ENCODE data around the gene SHH. TPM values are rescaled to one million over a fixed set of nuclear protein-coding genes. Genes with fewer than 3 reads are reported as not detected.

Gene SHH
- total and polyA plus RNA-seq, 2 of the 13 experiments (the other 11 are each of a cell fraction or from before 2014, with no cell fraction given): 1.9 to 3.4 TPM

DNA sequence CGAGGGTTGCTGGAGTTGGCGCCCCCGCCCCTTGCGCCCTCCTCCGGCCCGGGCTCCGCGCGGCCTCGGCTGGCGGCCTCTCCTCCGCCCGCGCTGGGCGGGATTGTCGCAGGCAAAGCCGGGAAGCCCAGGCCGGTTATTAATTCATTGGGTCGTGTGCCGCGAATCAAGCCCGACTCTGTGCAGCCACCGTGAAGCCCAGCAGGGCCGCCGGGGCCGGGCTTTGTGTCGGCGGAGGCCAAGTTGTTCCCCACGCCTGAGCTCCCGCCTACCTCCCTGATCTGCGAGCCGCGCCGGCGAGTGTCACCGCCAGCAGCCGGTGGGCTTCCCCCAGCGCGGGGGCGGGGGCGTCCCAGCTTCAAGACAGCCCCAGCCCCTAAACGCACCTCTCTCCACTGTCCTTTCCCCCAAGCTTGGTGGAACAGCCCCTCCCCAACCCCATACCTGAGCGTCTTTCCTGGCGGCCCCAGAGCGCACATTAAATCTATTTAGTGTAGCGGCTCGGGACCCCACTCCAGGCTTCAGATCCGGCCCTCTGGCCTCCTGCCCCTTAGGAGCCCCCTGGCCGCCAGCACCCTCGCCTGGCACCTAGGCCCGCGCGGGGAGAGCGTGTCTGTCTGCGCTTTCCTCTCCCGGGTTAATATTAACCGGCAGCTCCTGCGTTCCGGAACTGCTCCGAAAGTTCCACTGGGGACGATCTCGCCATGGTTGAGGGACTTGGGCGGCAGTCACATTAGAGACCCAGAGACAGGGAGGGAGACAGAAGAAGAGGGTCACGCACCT lies 3.5 kb downstream of the SHH start (continued):
- TF ChIP-seq HHEX (CRISPR knock-in tag; IDR thresholded peaks at IDR 0.05): no peak
- 0 out of 2 replicates have a peak, but pooled peaks have one; percentile 46 for TF ChIP-seq ZNF292 (CRISPR knock-in tag; IDR thresholded peaks at IDR 0.05; ENCODE audit: borderline replicate concordance, low read depth)
- TF ChIP-seq HDAC6 (IDR thresholded peaks at IDR 0.05; ENCODE audit: low read depth, low read length): no peak
- TF ChIP-seq, protein P1, sequence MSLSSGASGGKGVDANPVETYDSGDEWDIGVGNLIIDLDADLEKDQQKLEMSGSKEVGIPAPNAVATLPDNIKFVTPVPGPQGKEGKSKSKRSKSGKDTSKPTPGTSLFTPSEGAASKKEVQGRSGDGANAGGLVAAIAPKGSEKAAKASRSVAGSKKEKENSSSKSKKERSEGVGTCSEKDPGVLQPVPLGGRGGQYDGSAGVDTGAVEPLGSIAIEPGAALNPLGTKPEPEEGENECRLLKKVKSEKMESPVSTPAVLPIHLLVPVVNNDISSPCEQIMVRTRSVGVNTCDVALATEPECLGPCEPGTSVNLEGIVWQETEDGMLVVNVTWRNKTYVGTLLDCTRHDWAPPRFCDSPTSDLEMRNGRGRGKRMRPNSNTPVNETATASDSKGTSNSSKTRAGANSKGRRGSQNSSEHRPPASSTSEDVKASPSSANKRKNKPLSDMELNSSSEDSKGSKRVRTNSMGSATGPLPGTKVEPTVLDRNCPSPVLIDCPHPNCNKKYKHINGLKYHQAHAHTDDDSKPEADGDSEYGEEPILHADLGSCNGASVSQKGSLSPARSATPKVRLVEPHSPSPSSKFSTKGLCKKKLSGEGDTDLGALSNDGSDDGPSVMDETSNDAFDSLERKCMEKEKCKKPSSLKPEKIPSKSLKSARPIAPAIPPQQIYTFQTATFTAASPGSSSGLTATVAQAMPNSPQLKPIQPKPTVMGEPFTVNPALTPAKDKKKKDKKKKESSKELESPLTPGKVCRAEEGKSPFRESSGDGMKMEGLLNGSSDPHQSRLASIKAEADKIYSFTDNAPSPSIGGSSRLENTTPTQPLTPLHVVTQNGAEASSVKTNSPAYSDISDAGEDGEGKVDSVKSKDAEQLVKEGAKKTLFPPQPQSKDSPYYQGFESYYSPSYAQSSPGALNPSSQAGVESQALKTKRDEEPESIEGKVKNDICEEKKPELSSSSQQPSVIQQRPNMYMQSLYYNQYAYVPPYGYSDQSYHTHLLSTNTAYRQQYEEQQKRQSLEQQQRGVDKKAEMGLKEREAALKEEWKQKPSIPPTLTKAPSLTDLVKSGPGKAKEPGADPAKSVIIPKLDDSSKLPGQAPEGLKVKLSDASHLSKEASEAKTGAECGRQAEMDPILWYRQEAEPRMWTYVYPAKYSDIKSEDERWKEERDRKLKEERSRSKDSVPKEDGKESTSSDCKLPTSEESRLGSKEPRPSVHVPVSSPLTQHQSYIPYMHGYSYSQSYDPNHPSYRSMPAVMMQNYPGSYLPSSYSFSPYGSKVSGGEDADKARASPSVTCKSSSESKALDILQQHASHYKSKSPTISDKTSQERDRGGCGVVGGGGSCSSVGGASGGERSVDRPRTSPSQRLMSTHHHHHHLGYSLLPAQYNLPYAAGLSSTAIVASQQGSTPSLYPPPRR (CRISPR knock-in tag; IDR thresholded peaks at IDR 0.05; ENCODE audit: borderline replicate concordance): no peak; the same call in 1 of the 2 replicates
- TF ChIP-seq SOX13 (IDR thresholded peaks at IDR 0.05): no peak; the same call in 1 of the 2 replicates
- no peak; a peak in 1 of 4 replicates for TF ChIP-seq SOX13 (CRISPR knock-in tag; conservative IDR thresholded peaks at IDR 0.05 in 1 of 2, IDR thresholded peaks at IDR 0.05 in 1 of 2)
- peak; percentile 62; the same call in 1 of the 2 replicates for TF ChIP-seq ZNF264 (CRISPR knock-in tag; IDR thresholded peaks at IDR 0.05)
- TF ChIP-seq, protein P2, sequence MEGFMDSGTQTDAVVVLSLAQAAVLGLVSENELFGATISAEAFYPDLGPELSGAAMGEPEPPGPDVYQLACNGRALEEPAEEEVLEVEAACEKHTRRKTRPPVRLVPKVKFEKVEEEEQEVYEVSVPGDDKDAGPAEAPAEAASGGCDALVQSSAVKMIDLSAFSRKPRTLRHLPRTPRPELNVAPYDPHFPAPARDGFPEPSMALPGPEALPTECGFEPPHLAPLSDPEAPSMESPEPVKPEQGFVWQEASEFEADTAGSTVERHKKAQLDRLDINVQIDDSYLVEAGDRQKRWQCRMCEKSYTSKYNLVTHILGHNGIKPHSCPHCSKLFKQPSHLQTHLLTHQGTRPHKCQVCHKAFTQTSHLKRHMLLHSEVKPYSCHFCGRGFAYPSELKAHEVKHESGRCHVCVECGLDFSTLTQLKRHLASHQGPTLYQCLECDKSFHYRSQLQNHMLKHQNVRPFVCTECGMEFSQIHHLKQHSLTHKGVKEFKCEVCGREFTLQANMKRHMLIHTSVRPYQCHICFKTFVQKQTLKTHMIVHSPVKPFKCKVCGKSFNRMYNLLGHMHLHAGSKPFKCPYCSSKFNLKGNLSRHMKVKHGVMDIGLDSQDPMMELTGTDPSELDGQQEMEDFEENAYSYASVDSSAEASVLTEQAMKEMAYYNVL (CRISPR knock-in tag; IDR thresholded peaks at IDR 0.05; ENCODE audit: borderline replicate concordance): peak; percentile 52; the same call in 1 of the 2 replicates
- no peak for TF ChIP-seq NPAS2 (CRISPR knock-in tag; IDR thresholded peaks at IDR 0.05; ENCODE audit: borderline replicate concordance)
- TF ChIP-seq, protein P3, sequence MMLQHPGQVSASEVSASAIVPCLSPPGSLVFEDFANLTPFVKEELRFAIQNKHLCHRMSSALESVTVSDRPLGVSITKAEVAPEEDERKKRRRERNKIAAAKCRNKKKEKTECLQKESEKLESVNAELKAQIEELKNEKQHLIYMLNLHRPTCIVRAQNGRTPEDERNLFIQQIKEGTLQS (CRISPR knock-in tag; IDR thresholded peaks at IDR 0.05): no peak
- TF ChIP-seq FOXP1 (IDR thresholded peaks at IDR 0.05): no peak
- no peak for TF ChIP-seq FOXP1 (CRISPR knock-in tag; IDR thresholded peaks at IDR 0.05)
- no peak for TF ChIP-seq ZNF772 (CRISPR knock-in tag; IDR thresholded peaks at IDR 0.05)
- TF ChIP-seq ZNF136 (CRISPR knock-in tag; IDR thresholded peaks at IDR 0.05; ENCODE audit: low read depth): no peak
- peak; percentile 39; the same call in 1 of the 2 replicates for TF ChIP-seq ZNF451 (CRISPR knock-in tag; IDR thresholded peaks at IDR 0.05)
- TF ChIP-seq TFE3 (CRISPR knock-in tag; IDR thresholded peaks at IDR 0.05): 0 out of 2 replicates have a peak, but pooled peaks have one; percentile 34
- TF ChIP-seq PAF1 (CRISPR knock-in tag; IDR thresholded peaks at IDR 0.05): no peak
- TF ChIP-seq ZNF644 (CRISPR knock-in tag; IDR thresholded peaks at IDR 0.05; ENCODE audit: low read depth): no peak
- TF ChIP-seq ZBTB2 (CRISPR knock-in tag; IDR thresholded peaks at IDR 0.05; ENCODE audit: low read depth): peak; percentile 40; the same call in 1 of the 2 replicates
- no peak for TF ChIP-seq ZNF138 (CRISPR knock-in tag; IDR thresholded peaks at IDR 0.05; ENCODE audit: low read depth)

Measured in HepG2 (cell line).